Skeletal muscle cell (primary cell): ENCODE results near the gene EIF2AK2.
"Not testable (repeated sequence)": the region's sequence is repeated elsewhere in the genome, so short reads cannot be mapped to it uniquely, and the experiment has no call there.

Experiments
- DNase-seq: peaks from one replicate; pipeline ENCODE4 v3.0.0-alpha.2; 2010; ENCODE audit warnings: low read depth
- H3K4me3 ChIP-seq: 2 replicates; pipeline ENCODE4 v1.5.1; 2011; ENCODE audit warnings: low read depth, mild to moderate bottlenecking, control low read depth, low read length, moderate library complexity

Gene EIF2AK2

GRCh38 chr2:37156857-37157714 lies at the start of gene EIF2AK2:
Gene EIF2AK2, minus strand, starts transcription at chr2:37156980. Its CDS starts 9,174 bp downstream, at chr2:37147806.
- peak; percentile 58 for DNase-seq

DNA sequence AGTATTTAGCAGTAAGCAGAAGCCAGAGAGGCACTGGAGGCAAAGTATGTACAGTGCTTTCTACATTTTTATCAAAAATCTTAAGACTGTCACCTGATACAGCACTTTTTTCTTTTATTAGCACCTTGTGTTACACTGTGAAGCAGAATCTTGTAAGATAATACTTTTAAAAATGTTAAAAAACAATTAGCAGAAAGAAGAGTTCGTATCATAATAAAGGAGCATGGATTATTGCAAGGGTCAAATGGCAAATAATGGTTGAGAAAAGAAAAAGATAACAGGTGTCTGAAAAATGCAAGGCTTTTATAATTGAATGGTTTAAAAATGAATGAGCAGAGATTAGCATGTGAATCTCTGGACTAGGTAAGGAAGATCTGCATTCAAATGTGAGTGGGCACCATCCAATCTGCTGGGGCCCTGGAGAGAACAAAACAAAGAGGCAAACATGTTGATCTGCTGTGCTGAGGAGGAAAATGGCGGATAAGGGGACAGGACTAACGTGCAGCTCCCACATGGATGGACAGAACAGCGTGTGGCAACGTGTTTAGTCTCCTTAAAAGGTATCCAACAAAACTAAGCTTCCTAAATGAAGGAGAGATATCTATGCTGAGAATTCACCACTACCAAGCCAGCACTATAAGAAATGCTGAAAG lies 49.0 kb upstream of the EIF2AK2 start:
- DNase-seq, result no peak
- no peak overlapping the region for H3K4me3 ChIP-seq

More at GRCh38 chr2:37156857-37157714, at the start of gene EIF2AK2:
- peak within 1 kb of the TSS; percentile 63 for H3K4me3 ChIP-seq

DNA sequence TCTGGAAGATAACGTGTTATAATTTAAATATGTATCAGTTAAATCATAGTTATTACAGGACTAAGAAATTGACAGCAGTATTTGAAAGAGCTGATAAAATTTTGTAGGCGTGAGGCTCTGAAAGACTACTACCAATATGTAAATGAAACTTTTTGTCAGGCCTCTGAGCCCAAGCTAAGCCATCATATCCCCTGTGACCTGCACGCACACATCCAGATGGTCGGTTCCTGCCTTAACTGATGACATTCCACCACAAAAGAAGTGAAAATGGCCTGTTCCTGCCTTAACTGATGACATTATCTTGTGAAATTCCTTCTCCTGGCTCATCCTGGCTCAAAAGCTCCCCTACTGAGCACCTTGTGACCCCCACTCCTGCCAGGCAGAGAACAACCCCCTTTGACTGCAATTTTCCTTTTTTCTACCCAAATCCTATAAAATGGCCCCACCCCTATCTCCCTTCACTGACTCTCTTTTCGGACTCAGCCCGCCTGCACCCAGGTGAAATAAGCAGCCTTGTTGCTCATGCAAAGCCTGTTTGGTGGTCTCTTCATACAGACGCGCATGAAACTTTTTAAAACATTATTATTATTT lies 48.4 kb upstream of the EIF2AK2 start:
- not testable (repeated sequence) for H3K4me3 ChIP-seq, DNase-seq

DNA sequence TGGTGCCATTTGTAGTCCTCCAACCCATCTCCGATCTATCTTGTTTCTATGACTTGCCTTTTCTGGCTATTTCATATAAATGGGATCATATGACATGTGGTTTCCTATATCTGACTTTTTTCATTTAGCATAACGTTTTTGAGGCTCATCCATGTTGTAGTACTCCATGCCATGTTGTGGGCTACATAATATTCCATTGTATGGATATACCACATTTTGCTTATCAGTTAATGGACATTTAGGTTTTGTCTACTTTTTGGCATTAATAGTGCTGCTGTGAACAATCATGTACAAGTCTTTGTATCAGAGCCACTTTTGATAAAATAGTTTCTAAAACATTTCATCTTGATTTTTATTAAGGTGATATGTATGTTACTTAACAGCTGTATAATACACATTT lies 46.9 kb upstream of the EIF2AK2 start:
- no peak for DNase-seq
- H3K4me3 ChIP-seq, result no peak overlapping the region

- no peak for DNase-seq
- no peak overlapping the region for H3K4me3 ChIP-seq
These were observed 45.0 kb upstream of the EIF2AK2 start for GRCh38 chr2:37201766-37202165.

DNA sequence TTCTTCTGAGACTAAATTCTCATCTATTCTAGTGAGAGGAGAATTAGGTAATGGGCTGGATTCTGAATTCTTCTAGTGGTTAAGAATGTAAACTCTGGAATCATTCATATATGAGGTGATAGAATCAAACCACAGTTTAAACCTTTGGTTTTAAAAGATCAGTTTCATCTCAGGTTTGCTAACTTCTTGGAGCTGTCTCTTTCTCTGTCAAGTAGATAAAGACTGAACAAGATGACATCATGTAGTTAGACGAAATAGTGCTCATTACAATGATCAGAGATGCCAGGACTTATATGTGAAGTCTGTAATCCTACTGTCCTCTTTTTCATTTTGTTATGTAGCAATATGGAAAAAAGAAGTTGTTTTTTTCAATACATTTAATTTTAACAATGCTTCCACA lies 44.4 kb upstream of the EIF2AK2 start:
- H3K4me3 ChIP-seq, result no peak overlapping the region
- no peak for DNase-seq

- no peak for DNase-seq
- H3K4me3 ChIP-seq, result no peak overlapping the region
These were observed 41.9 kb upstream of the EIF2AK2 start for GRCh38 chr2:37198681-37199065.

GRCh38 chr2:37196320-37197195 lies 39.8 kb upstream of the EIF2AK2 start, which contains the start of gene CEBPZOS:
Gene CEBPZOS, plus strand, starts transcription at chr2:37196496. Its CDS starts 3,209 bp downstream, at chr2:37199705.
- DNase-seq, result no peak
- H3K4me3 ChIP-seq, result peak within 1 kb of the TSS; percentile 78

- H3K4me3 ChIP-seq, result peak overlapping the region; percentile 78
These were observed 39.1 kb upstream of the EIF2AK2 start for GRCh38 chr2:37195862-37196319.

DNA sequence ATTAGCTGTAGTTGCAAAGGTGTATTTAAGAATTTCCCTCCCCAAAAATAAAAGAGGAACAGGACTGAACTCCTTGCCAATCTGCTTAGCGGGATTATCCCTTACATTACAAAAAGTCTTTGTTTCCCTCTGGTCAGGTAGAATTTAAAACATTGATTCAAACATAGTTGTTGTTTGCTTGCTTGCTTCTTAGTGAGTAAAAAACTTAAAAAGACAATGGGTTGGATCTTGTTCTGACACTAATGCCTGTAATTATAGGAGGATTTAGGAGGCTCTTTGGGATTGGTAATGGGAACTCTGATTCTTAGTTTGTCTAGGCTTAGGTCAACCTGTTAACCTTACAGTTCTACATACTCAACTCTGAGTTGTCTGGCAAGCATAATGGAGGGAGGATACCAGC lies 35.8 kb upstream of the EIF2AK2 start:
- no peak overlapping the region for H3K4me3 ChIP-seq
- no peak for DNase-seq

More at GRCh38 chr2:37195862-37196319, 39.1 kb upstream of the EIF2AK2 start:
- DNase-seq, result not testable (repeated sequence)

GRCh38 chr2:37191747-37192146 lies 35.0 kb upstream of the EIF2AK2 start:
- no peak overlapping the region for H3K4me3 ChIP-seq

GRCh38 chr2:37191253-37191652 lies 34.5 kb upstream of the EIF2AK2 start:
- no peak for DNase-seq
- no peak overlapping the region for H3K4me3 ChIP-seq

More at GRCh38 chr2:37191747-37192146, 35.0 kb upstream of the EIF2AK2 start:
- no peak for DNase-seq

DNA sequence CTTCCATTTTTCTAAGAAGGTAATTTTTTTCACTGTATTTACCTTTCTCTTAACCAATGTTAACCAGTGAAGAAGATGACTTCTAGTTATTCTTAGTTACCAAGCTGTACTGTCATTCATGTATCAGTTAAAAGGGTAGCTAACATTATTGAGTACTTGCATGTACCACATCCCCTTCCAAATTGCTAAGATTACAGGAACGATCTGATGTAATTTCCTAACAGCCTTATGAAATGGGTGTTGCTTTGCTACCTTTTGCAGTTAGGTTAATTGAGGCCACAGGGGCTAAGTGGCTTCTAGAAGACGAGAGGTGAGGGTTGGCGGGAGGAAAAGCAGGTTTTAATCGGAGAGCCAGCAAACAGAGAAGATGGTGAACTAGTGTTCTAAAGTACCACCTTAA lies 33.5 kb upstream of the EIF2AK2 start:
- no peak overlapping the region for H3K4me3 ChIP-seq
- no peak for DNase-seq

- no peak overlapping the region for H3K4me3 ChIP-seq
- DNase-seq, result peak; percentile 84
These were observed 32.8 kb upstream of the EIF2AK2 start for GRCh38 chr2:37189452-37190153.

- H3K4me3 ChIP-seq, result no peak within 1 kb of the TSS
- no peak for DNase-seq
These were observed 31.8 kb upstream of the EIF2AK2 start, which contains the start of gene SULT6B1 for GRCh38 chr2:37188570-37188969. Gene SULT6B1, minus strand, starts transcription at chr2:37188670. Its CDS starts 30 bp downstream, at chr2:37188640.

DNA sequence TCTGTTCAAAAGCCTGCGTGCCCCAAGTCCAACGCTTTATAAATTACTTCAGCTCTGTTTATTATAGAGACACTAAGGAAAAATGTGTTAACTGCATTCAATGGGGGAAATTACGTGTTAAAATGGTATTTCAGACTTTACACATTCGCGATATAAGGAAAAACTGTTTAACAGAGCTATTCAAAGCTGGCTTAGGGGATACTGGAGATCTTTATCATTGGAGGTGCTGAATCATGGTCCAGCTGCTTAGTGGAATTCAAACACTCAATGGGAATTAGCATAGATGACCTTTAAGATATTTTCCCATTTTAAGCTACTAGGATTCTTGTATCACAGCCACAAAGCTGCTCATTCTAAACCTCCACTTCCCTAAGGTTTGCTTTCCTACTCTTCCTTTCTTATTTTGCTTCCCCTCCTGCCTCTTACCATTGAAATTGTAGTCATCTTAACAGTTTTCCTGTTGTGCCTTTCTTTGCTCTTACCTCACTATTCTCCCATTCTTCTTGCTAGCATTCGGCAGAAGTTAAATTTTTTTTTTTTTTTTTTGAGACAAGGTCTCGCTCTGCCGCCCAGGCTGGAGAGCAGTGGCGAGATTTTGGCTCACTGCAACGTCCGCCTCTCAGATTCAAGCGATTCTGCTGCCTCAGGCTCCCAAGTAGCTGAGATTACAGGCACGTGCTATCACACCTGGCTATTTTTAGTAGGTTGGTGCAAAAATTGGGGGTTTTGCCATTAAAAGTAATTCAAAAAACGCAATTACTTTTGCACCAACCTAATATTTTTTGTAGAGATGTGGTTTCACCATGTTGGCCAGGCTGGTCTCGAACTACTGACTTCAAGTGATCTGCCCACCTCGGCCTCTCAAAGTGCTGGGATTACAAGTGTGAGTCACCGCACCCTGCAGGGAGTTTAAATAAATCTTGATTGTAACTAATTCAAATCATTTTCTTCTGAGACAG lies 25.2 kb upstream of the EIF2AK2 start:
- no peak overlapping the region for H3K4me3 ChIP-seq
- no peak for DNase-seq

GRCh38 chr2:37180640-37181039 lies 23.9 kb upstream of the EIF2AK2 start:
- no peak for DNase-seq
- no peak overlapping the region for H3K4me3 ChIP-seq
